ENCODE measurements around the gene PRKAG2.
"Not testable (repeated sequence)": the region's sequence is repeated elsewhere in the genome, so short reads cannot be mapped to it uniquely, and the experiment has no call there.

PRKAG2 gene

GRCh38 chr7:151876899-151877777, at the start of gene PRKAG2:
Gene PRKAG2 (minus strand): TSS chr7:151877115. CDS start chr7:151876620, 495 bp downstream.
- Mint-ChIP-seq H3K4me3 (peak within 1 kb of the TSS; percentile 91), H3K4me1 (ENCODE audit: low read depth) (peaks cover 18% of the 10 kb centered on the region), H3K27me3 (no peaks in the 10 kb centered on the region), H3K36me3 (no peaks in the 10 kb centered on the region), H3K9me3 (ENCODE audit: low read depth) (no peaks in the 10 kb centered on the region), H3K27ac (peak within 1 kb of the TSS; percentile 85)

GRCh38 chr7:151926336-151926712, 49.4 kb upstream of the PRKAG2 start:
- H3K27me3 Mint-ChIP-seq: peaks cover 3% of the 10 kb centered on the region
- no peak overlapping the region for H3K4me3 Mint-ChIP-seq

GRCh38 chr7:151925446-151926335, 48.8 kb upstream of the PRKAG2 start:
- no peaks in the 10 kb centered on the region for H3K9me3 Mint-ChIP-seq (ENCODE audit: low read depth)
- no peaks in the 10 kb centered on the region for H3K36me3 Mint-ChIP-seq
- H3K4me3 Mint-ChIP-seq: no peak overlapping the region
- no peak overlapping the region for H3K27ac Mint-ChIP-seq
- H3K4me1 Mint-ChIP-seq (ENCODE audit: low read depth): no peaks in the 10 kb centered on the region
- peaks cover 4% of the 10 kb centered on the region for H3K27me3 Mint-ChIP-seq

More at GRCh38 chr7:151926336-151926712, 49.4 kb upstream of the PRKAG2 start:
- Mint-ChIP-seq H3K27ac (no peak overlapping the region), H3K36me3 (no peaks in the 10 kb centered on the region), H3K4me1 (ENCODE audit: low read depth) (no peaks in the 10 kb centered on the region), H3K9me3 (ENCODE audit: low read depth) (no peaks in the 10 kb centered on the region)

- H3K9me3 Mint-ChIP-seq (ENCODE audit: low read depth): no peaks in the 10 kb centered on the region
- no peaks in the 10 kb centered on the region for H3K4me1 Mint-ChIP-seq (ENCODE audit: low read depth)
- H3K4me3 Mint-ChIP-seq: no peak overlapping the region
Measured at GRCh38 chr7:151924508-151924907, 47.6 kb upstream of the PRKAG2 start.

GRCh38 chr7:151924001-151924400, 47.1 kb upstream of the PRKAG2 start:
- Mint-ChIP-seq H3K4me1 (ENCODE audit: low read depth) (no peaks in the 10 kb centered on the region), H3K27me3 (peaks cover 5% of the 10 kb centered on the region), H3K4me3 (no peak overlapping the region), H3K36me3 (no peaks in the 10 kb centered on the region), H3K9me3 (ENCODE audit: low read depth) (no peaks in the 10 kb centered on the region), H3K27ac (no peak overlapping the region)

More at GRCh38 chr7:151924508-151924907, 47.6 kb upstream of the PRKAG2 start:
- no peaks in the 10 kb centered on the region for H3K36me3 Mint-ChIP-seq
- no peak overlapping the region for H3K27ac Mint-ChIP-seq
- peaks cover 5% of the 10 kb centered on the region for H3K27me3 Mint-ChIP-seq

- Mint-ChIP-seq H3K27me3 (peaks cover 5% of the 10 kb centered on the region), H3K27ac (no peak overlapping the region), H3K36me3 (no peaks in the 10 kb centered on the region), H3K4me1 (ENCODE audit: low read depth) (no peaks in the 10 kb centered on the region), H3K9me3 (ENCODE audit: low read depth) (no peaks in the 10 kb centered on the region), H3K4me3 (no peak overlapping the region)
Measured at GRCh38 chr7:151923097-151923876, 46.4 kb upstream of the PRKAG2 start.

- H3K36me3 Mint-ChIP-seq: no peaks in the 10 kb centered on the region
- no peak overlapping the region for H3K27ac Mint-ChIP-seq
- H3K4me1 Mint-ChIP-seq (ENCODE audit: low read depth): no peaks in the 10 kb centered on the region
- H3K27me3 Mint-ChIP-seq: peaks cover 5% of the 10 kb centered on the region
- H3K4me3 Mint-ChIP-seq: no peak overlapping the region
- no peaks in the 10 kb centered on the region for H3K9me3 Mint-ChIP-seq (ENCODE audit: low read depth)
Measured at GRCh38 chr7:151921451-151921850, 44.5 kb upstream of the PRKAG2 start.

- H3K4me3 Mint-ChIP-seq: no peak overlapping the region
- H3K27me3 Mint-ChIP-seq: peaks cover 5% of the 10 kb centered on the region
- H3K27ac Mint-ChIP-seq: no peak overlapping the region
Measured at GRCh38 chr7:151920488-151920887, 43.6 kb upstream of the PRKAG2 start.

GRCh38 chr7:151919595-151919994, 42.7 kb upstream of the PRKAG2 start:
- Mint-ChIP-seq H3K4me1 (ENCODE audit: low read depth) (no peaks in the 10 kb centered on the region), H3K27ac (no peak overlapping the region), H3K4me3 (no peak overlapping the region), H3K9me3 (ENCODE audit: low read depth) (no peaks in the 10 kb centered on the region), H3K36me3 (peaks cover 2% of the 10 kb centered on the region), H3K27me3 (peaks cover 5% of the 10 kb centered on the region)

More at GRCh38 chr7:151920488-151920887, 43.6 kb upstream of the PRKAG2 start:
- Mint-ChIP-seq H3K36me3 (peaks cover 2% of the 10 kb centered on the region), H3K9me3 (ENCODE audit: low read depth) (no peaks in the 10 kb centered on the region), H3K4me1 (ENCODE audit: low read depth) (no peaks in the 10 kb centered on the region)

GRCh38 chr7:151918510-151918843, 41.6 kb upstream of the PRKAG2 start:
- Mint-ChIP-seq H3K36me3 (peaks cover 7% of the 10 kb centered on the region), H3K27me3 (peaks cover 4% of the 10 kb centered on the region)

GRCh38 chr7:151917791-151918509, 41.0 kb upstream of the PRKAG2 start:
- H3K36me3 Mint-ChIP-seq: peaks cover 7% of the 10 kb centered on the region
- peaks cover 7% of the 10 kb centered on the region for H3K9me3 Mint-ChIP-seq (ENCODE audit: low read depth)
- H3K27me3 Mint-ChIP-seq: peaks cover 2% of the 10 kb centered on the region
- H3K4me3 Mint-ChIP-seq: no peak overlapping the region
- H3K27ac Mint-ChIP-seq: no peak overlapping the region
- H3K4me1 Mint-ChIP-seq (ENCODE audit: low read depth): no peaks in the 10 kb centered on the region

More at GRCh38 chr7:151918510-151918843, 41.6 kb upstream of the PRKAG2 start:
- no peak overlapping the region for H3K27ac Mint-ChIP-seq
- no peaks in the 10 kb centered on the region for H3K4me1 Mint-ChIP-seq (ENCODE audit: low read depth)
- H3K4me3 Mint-ChIP-seq: no peak overlapping the region
- peaks cover 7% of the 10 kb centered on the region for H3K9me3 Mint-ChIP-seq (ENCODE audit: low read depth)

GRCh38 chr7:151914051-151914450, 37.1 kb upstream of the PRKAG2 start:
- no peak overlapping the region for H3K27ac Mint-ChIP-seq
- H3K27me3 Mint-ChIP-seq: no peaks in the 10 kb centered on the region
- peaks cover 7% of the 10 kb centered on the region for H3K9me3 Mint-ChIP-seq (ENCODE audit: low read depth)
- H3K4me1 Mint-ChIP-seq (ENCODE audit: low read depth): no peaks in the 10 kb centered on the region
- peaks cover 7% of the 10 kb centered on the region for H3K36me3 Mint-ChIP-seq
- H3K4me3 Mint-ChIP-seq: no peak overlapping the region

GRCh38 chr7:151910655-151911054, 33.7 kb upstream of the PRKAG2 start:
- not testable (repeated sequence) for H3K27ac Mint-ChIP-seq; H3K4me3 Mint-ChIP-seq; H3K36me3 Mint-ChIP-seq; H3K4me1 Mint-ChIP-seq (ENCODE audit: low read depth); H3K27me3 Mint-ChIP-seq
- H3K9me3 Mint-ChIP-seq (ENCODE audit: low read depth): peaks cover 13% of the 10 kb centered on the region

GRCh38 chr7:151907115-151907514, 30.2 kb upstream of the PRKAG2 start:
- not testable (repeated sequence) for H3K4me1 Mint-ChIP-seq (ENCODE audit: low read depth); H3K9me3 Mint-ChIP-seq (ENCODE audit: low read depth); H3K27me3 Mint-ChIP-seq; H3K36me3 Mint-ChIP-seq; H3K4me3 Mint-ChIP-seq; H3K27ac Mint-ChIP-seq
